Measurements from ENCODE around the gene ADGRA3. TPM values are rescaled to one million over a fixed set of nuclear protein-coding genes. Genes with fewer than 3 reads are reported as not detected.

ADGRA3 gene
- total RNA-seq, 1 experiment from 2014 or later, result 56.5 TPM

DNA sequence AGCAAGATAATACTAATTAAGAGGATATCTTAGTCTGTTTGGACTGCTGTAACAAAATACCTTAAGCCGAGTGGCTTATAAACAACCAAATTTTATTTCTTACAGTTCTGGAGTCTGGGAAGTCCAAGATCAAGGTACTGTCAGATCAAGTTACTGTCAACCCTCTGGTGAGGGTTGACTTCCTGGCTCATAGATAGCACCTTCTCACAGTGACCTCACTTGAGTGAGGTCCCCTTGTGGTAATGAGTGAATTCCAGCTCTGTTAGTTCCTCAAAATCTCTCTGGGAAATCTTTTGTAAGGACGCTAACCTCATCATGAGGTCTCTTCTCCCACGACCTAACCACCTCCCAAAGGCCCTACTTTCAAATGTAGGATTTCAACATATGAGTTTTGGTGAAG is 36.9 kb upstream of the ADGRA3 start:
- Histone ChIP-seq H3K9ac (ENCODE audit: extremely low read depth, insufficient read length, low read length) (no peak overlapping the region), H3K79me1 (ENCODE audit: insufficient read depth, low read depth, low read length, poor library complexity, severe bottlenecking) (no peaks in the 10 kb centered on the region), H2BK15ac (ENCODE audit: low read depth, low read length) (no peak overlapping the region), H2AK5ac (ENCODE audit: insufficient read length, low read length) (no peak overlapping the region), H3K4ac (ENCODE audit: low read depth, low read length) (no peak overlapping the region), H2BK5ac (ENCODE audit: insufficient read length, low read length) (no peak overlapping the region), H3T11ph (ENCODE audit: low read length) (no peak overlapping the region), H3K14ac (ENCODE audit: insufficient read depth, low read length) (no peak overlapping the region), H2BK12ac (ENCODE audit: insufficient read length, low read depth, low read length) (no peak overlapping the region), H2AFZ (ENCODE audit: low read length) (no peak overlapping the region), H4K5ac (ENCODE audit: insufficient read length, low read depth, low read length) (no peak overlapping the region), H2BK120ac (ENCODE audit: low read depth, low read length, poor library complexity, severe bottlenecking) (no peak overlapping the region), H3K23me2 (ENCODE audit: insufficient read length, low read depth, low read length, poor library complexity, severe bottlenecking) (no peaks in the 10 kb centered on the region), H3K79me2 (ENCODE audit: insufficient read depth, low read length) (no peaks in the 10 kb centered on the region), H3K23ac (ENCODE audit: insufficient read length, low read depth, low read length) (no peak overlapping the region), H2BK20ac (ENCODE audit: low read depth, low read length, poor library complexity, severe bottlenecking) (no peak overlapping the region), H3K56ac (ENCODE audit: insufficient read length, low read depth, low read length) (no peak overlapping the region), H4K20me1 (ENCODE audit: control insufficient read depth, insufficient read depth, insufficient read length) (no peaks in the 10 kb centered on the region), H4K91ac (ENCODE audit: insufficient read length, low read depth, low read length) (no peak overlapping the region), H3K18ac (ENCODE audit: insufficient read length, low read depth, low read length) (no peak overlapping the region), H4K8ac (replicated peaks; ENCODE audit: insufficient read length, low read depth, low read length) (no peak overlapping the region), H3K4me1 (ENCODE audit: insufficient read depth, low read length) (no peaks in the 10 kb centered on the region), H3K27ac (ENCODE audit: insufficient read length, low read depth, low read length) (no peak overlapping the region), H3K27me3 (ENCODE audit: insufficient read depth, low read length) (no peaks in the 10 kb centered on the region), H3K4me2 (ENCODE audit: insufficient read depth, insufficient read length, low read length) (no peak overlapping the region), H3K9me3 (ENCODE audit: control insufficient read depth, low read depth, low read length) (no peaks in the 10 kb centered on the region)
- TF ChIP-seq CTCF (conservative IDR thresholded peaks at IDR 0.05), result peak; percentile 19; the same call in 2 of the 3 replicates
- H3K27ac Mint-ChIP-seq, result no peak overlapping the region
- no peaks in the 10 kb centered on the region for H3K4me1 Mint-ChIP-seq
- peaks cover 0 to 1% of the 10 kb centered on the region in 2 experiments; a peak in 3 of 5 replicates for H3K9me3 Mint-ChIP-seq
- no peak overlapping the region for H3K4me3 Mint-ChIP-seq
- peaks cover 0 to 1% (median 0%) of the 10 kb centered on the region in 3 experiments; a peak in 3 of 7 replicates for H3K36me3 Mint-ChIP-seq (ENCODE audit: insufficient read depth in 1 of 3, low read depth in 3 of 3)
- DNase-seq, result no peak
- H3K27me3 Mint-ChIP-seq (ENCODE audit: low read depth), result no peaks in the 10 kb centered on the region
- no CpG with 5 or more reads among the region's 3 CpGs for WGBS (ENCODE audit: extremely low coverage, insufficient read length, low lambda C conversion rate)

All from H9 (cell line).